H9 (cell line): ENCODE measurements around the gene SLC48A1. TPM values are rescaled to one million over a fixed set of nuclear protein-coding genes. Genes with fewer than 3 reads are reported as not detected.

Experiments used
- DNase-seq: peaks from one replicate; pipeline ENCODE4 v3.0.0-alpha.2; 2017
- H2AFZ ChIP-seq: one replicate; pipeline ENCODE4 v1.6.1; 2013; ENCODE audit warnings: mild to moderate bottlenecking, low read length, control low read depth, moderate library complexity
- H2AK5ac ChIP-seq: 2 replicates; pipeline ENCODE4 v1.6.1; 2013; ENCODE audit warnings: low read length, control low read depth, mixed read lengths; ENCODE audit not compliant: insufficient read length
- H2BK120ac ChIP-seq: one replicate; pipeline ENCODE4 v1.6.1; 2013; ENCODE audit warnings: low read depth, mild to moderate bottlenecking, low read length, control low read depth, inconsistent platforms; ENCODE audit not compliant: poor library complexity, severe bottlenecking
- H2BK12ac ChIP-seq: 2 replicates; pipeline ENCODE4 v1.6.1; 2013; ENCODE audit warnings: low read length, control low read depth, mixed read lengths, low read depth; ENCODE audit not compliant: insufficient read length
- H2BK15ac ChIP-seq: 2 replicates; pipeline ENCODE4 v1.6.1; 2013; ENCODE audit warnings: low read depth, low read length, control low read depth
- H2BK20ac ChIP-seq: one replicate; pipeline ENCODE4 v1.6.1; 2013; ENCODE audit warnings: low read depth, mild to moderate bottlenecking, low read length, control low read depth, inconsistent platforms; ENCODE audit not compliant: poor library complexity, severe bottlenecking
- H2BK5ac ChIP-seq: 2 replicates; pipeline ENCODE4 v1.6.1; 2013; ENCODE audit warnings: low read length, control low read depth, mixed read lengths; ENCODE audit not compliant: insufficient read length
- H3K14ac ChIP-seq: 2 replicates; pipeline ENCODE4 v1.6.1; 2013; ENCODE audit warnings: low read length, control low read depth; ENCODE audit not compliant: insufficient read depth
- H3K18ac ChIP-seq: 2 replicates; pipeline ENCODE4 v1.6.1; 2013; ENCODE audit warnings: low read depth, mild to moderate bottlenecking, mixed read lengths, low read length, control low read depth; ENCODE audit not compliant: insufficient read length
- H3K23ac ChIP-seq: 2 replicates; pipeline ENCODE4 v1.6.1; 2013; ENCODE audit warnings: low read length, control low read depth, mixed read lengths, low read depth; ENCODE audit not compliant: insufficient read length
- H3K23me2 ChIP-seq: 2 replicates; pipeline ENCODE4 v1.6.1; 2013; ENCODE audit warnings: low read depth, mild to moderate bottlenecking, mixed read lengths, low read length, control low read depth; ENCODE audit not compliant: insufficient read length, poor library complexity, severe bottlenecking
- H3K27ac ChIP-seq: 2 replicates; pipeline ENCODE4 v1.5.1; 2013; ENCODE audit warnings: low read length, control low read depth, mixed read lengths, low read depth; ENCODE audit not compliant: insufficient read length
- H3K27me3 ChIP-seq: 2 replicates; pipeline ENCODE4 v1.6.1; 2013; ENCODE audit warnings: low read length, control low read depth, inconsistent platforms; ENCODE audit not compliant: insufficient read depth
- H3K4ac ChIP-seq: 2 replicates; pipeline ENCODE4 v1.6.1; 2013; ENCODE audit warnings: low read depth, mild to moderate bottlenecking, control low read depth, inconsistent platforms, low read length, moderate library complexity
- H3K4me1 ChIP-seq: 2 replicates; pipeline ENCODE4 v1.6.1; 2013; ENCODE audit warnings: low read length, control low read depth, inconsistent platforms; ENCODE audit not compliant: insufficient read depth
- H3K4me2 ChIP-seq: 2 replicates; pipeline ENCODE4 v1.6.1; 2013; ENCODE audit warnings: low read length, control low read depth, mixed read lengths; ENCODE audit not compliant: insufficient read length, insufficient read depth
- H3K56ac ChIP-seq: 2 replicates; pipeline ENCODE4 v1.6.1; 2013; ENCODE audit warnings: low read depth, mild to moderate bottlenecking, mixed read lengths, low read length, control low read depth; ENCODE audit not compliant: insufficient read length
- H3K79me1 ChIP-seq: 2 replicates; pipeline ENCODE4 v1.6.1; 2013; ENCODE audit warnings: low read depth, mild to moderate bottlenecking, moderate library complexity, low read length, control low read depth, inconsistent platforms; ENCODE audit not compliant: insufficient read depth, poor library complexity, severe bottlenecking
- H3K79me2 ChIP-seq: 2 replicates; pipeline ENCODE4 v1.6.1; 2013; ENCODE audit warnings: low read length, control low read depth, inconsistent platforms; ENCODE audit not compliant: insufficient read depth
- H3K9ac ChIP-seq: 2 replicates; pipeline ENCODE4 v1.6.1; 2013; ENCODE audit warnings: low read length, control low read depth, mixed read lengths; ENCODE audit not compliant: insufficient read length; ENCODE audit errors: extremely low read depth
- H3K9me3 ChIP-seq: one replicate; pipeline ENCODE4 v1.6.1; 2013; ENCODE audit warnings: low read depth, low read length, inconsistent platforms; ENCODE audit not compliant: control insufficient read depth
- H3T11ph ChIP-seq: one replicate; pipeline ENCODE4 v1.6.1; 2013; ENCODE audit warnings: mild to moderate bottlenecking, low read length, control low read depth, inconsistent platforms
- H4K20me1 ChIP-seq: one replicate; pipeline ENCODE4 v1.6.1; 2013; ENCODE audit not compliant: control insufficient read depth, insufficient read length, insufficient read depth
- H4K5ac ChIP-seq: 2 replicates; pipeline ENCODE4 v1.6.1; 2013; ENCODE audit warnings: low read depth, mild to moderate bottlenecking, mixed read lengths, low read length, control low read depth; ENCODE audit not compliant: insufficient read length
- H4K8ac ChIP-seq: replicated peaks from 2 replicates; pipeline ENCODE4 v1.6.1; 2013; ENCODE audit warnings: low read length, control low read depth, mixed read lengths, low read depth; ENCODE audit not compliant: insufficient read length
- H4K91ac ChIP-seq: 2 replicates; pipeline ENCODE4 v1.6.1; 2013; ENCODE audit warnings: low read depth, mild to moderate bottlenecking, moderate library complexity, mixed read lengths, low read length, control low read depth; ENCODE audit not compliant: insufficient read length
- H3K27ac Mint-ChIP-seq, 3 experiments: 2 replicates in 2 of 3; 3 replicates in 1 of 3; pipeline ENCODE4 v1.8.0; 2020 to 2021; ENCODE audit warnings: mixed read lengths in 3 of 3, mild to moderate bottlenecking in 1 of 3, moderate library complexity in 1 of 3
- H3K27me3 Mint-ChIP-seq: 2 replicates; pipeline ENCODE4 v1.8.0; 2021; ENCODE audit warnings: low read depth, mild to moderate bottlenecking, moderate library complexity, mixed read lengths
- H3K36me3 Mint-ChIP-seq, 3 experiments: 2 replicates in 2 of 3; 3 replicates in 1 of 3; pipeline ENCODE4 v1.8.0; 2020 to 2021; ENCODE audit warnings: low read depth in 3 of 3, mixed read lengths in 3 of 3; ENCODE audit not compliant: insufficient read depth in 1 of 3
- H3K4me1 Mint-ChIP-seq, 2 experiments: 2 replicates each; pipeline ENCODE4 v1.8.0; 2020; ENCODE audit warnings: mixed read lengths in 2 of 2
- H3K4me3 Mint-ChIP-seq, 2 experiments: 2 replicates in 1 of 2; 3 replicates in 1 of 2; pipeline ENCODE4 v1.8.0; 2020 to 2021; ENCODE audit warnings: mild to moderate bottlenecking in 2 of 2, mixed read lengths in 2 of 2, moderate library complexity in 1 of 2
- H3K9me3 Mint-ChIP-seq, 2 experiments: 2 replicates in 1 of 2; 3 replicates in 1 of 2; pipeline ENCODE4 v1.8.0; 2020; ENCODE audit warnings: mild to moderate bottlenecking in 2 of 2, mixed read lengths in 2 of 2, moderate library complexity in 1 of 2
- CTCF ChIP-seq: fragments of 200-600 bp; sonication (generic); conservative IDR thresholded peaks from 3 replicates; pipeline ENCODE4 v1.8.0; 2021; ENCODE audit warnings: antibody characterized with exemption, mild to moderate bottlenecking
- WGBS: extraction: QIAGEN DNeasy Blood & Tissue Kit; methylation state at CpG from one replicate; pipeline ENCODE4 v1.1.7; 2013; ENCODE audit warnings: missing lambda C conversion rate, low lambda C conversion rate, mixed read lengths; ENCODE audit not compliant: insufficient read length; ENCODE audit errors: extremely low coverage; 5-methylcytosine and 5-hydroxymethylcytosine counted together
- total RNA-seq: library from RNA; stranded (reverse); gene quantifications from 2 replicates; pipeline ENCODE4 v1.2.1, GENCODE V29; 2021

SLC48A1 gene
- total RNA-seq, 1 experiment from 2014 or later = 10.6 TPM

GRCh38 chr12:47805417-47805816, 32.4 kb downstream of the SLC48A1 start:
- Histone ChIP-seq H4K20me1 (no peaks in the 10 kb centered on the region), H4K91ac (no peak overlapping the region), H3K4me2 (no peak overlapping the region), H3K18ac (no peak overlapping the region), H2BK12ac (no peak overlapping the region), H3K14ac (no peak overlapping the region), H3K23ac (no peak overlapping the region), H3K27ac (no peak overlapping the region), H4K8ac (no peak overlapping the region), H2BK20ac (no peak overlapping the region), H2AFZ (no peak overlapping the region), H3T11ph (no peak overlapping the region), H4K5ac (no peak overlapping the region), H2AK5ac (no peak overlapping the region), H3K4ac (no peak overlapping the region), H2BK5ac (no peak overlapping the region), H2BK120ac (no peak overlapping the region), H3K79me2 (peaks cover 17% of the 10 kb centered on the region; the same call in 1 of the 2 replicates), H3K56ac (no peak overlapping the region), H2BK15ac (no peak overlapping the region), H3K4me1 (peaks cover 9% of the 10 kb centered on the region; the same call in 1 of the 2 replicates), H3K79me1 (peaks cover 6% of the 10 kb centered on the region), H3K23me2 (no peaks in the 10 kb centered on the region), H3K9ac (no peak overlapping the region), H3K27me3 (no peaks in the 10 kb centered on the region), H3K9me3 (no peaks in the 10 kb centered on the region)
- no peak overlapping the region for H3K4me3 Mint-ChIP-seq
- TF ChIP-seq CTCF = no peak
- no peak for DNase-seq
- WGBS = no CpG with 5 or more reads among the region's 2 CpGs
- H3K9me3 Mint-ChIP-seq = no peaks in the 10 kb centered on the region
- peaks cover 56 to 63% of the 10 kb centered on the region in 2 experiments for H3K4me1 Mint-ChIP-seq
- H3K27me3 Mint-ChIP-seq = no peaks in the 10 kb centered on the region; the same call in 1 of the 2 replicates
- peak overlapping the region; percentile 34 to 64 (median 56); a peak in 3 of 7 replicates for H3K27ac Mint-ChIP-seq
- H3K36me3 Mint-ChIP-seq = peaks cover 2 to 21% (median 17%) of the 10 kb centered on the region in 3 experiments; a peak in 6 of 7 replicates
